ENCODE data around the gene TRA2B. TPM values are rescaled to one million over a fixed set of nuclear protein-coding genes. Genes with fewer than 3 reads are reported as not detected.

TRA2B gene
- total RNA-seq, 1 experiment from 2014 or later, result 367 TPM

- no peak for DNase-seq (ENCODE audit: low spot score)
Observed at GRCh38 chr3:185954366-185954723, 16.5 kb upstream of the TRA2B start.

GRCh38 chr3:185950728-185951127 lies 12.9 kb upstream of the TRA2B start:
- no peak for DNase-seq (ENCODE audit: low spot score)

- DNase-seq (ENCODE audit: low spot score), result no peak
Observed at GRCh38 chr3:185949515-185949914, 11.7 kb upstream of the TRA2B start.

- no peak for DNase-seq (ENCODE audit: low spot score)
Observed at GRCh38 chr3:185948292-185948691, 10.5 kb upstream of the TRA2B start.

GRCh38 chr3:185943760-185944106 lies 5.9 kb upstream of the TRA2B start:
- no peak for DNase-seq (ENCODE audit: low spot score)

GRCh38 chr3:185942907-185943759 lies 5.3 kb upstream of the TRA2B start:
- peak; percentile 79 for DNase-seq (ENCODE audit: low spot score)

- no peak for DNase-seq (ENCODE audit: low spot score)
Observed at GRCh38 chr3:185942396-185942795, 4.6 kb upstream of the TRA2B start.

GRCh38 chr3:185940951-185941350 lies 3.1 kb upstream of the TRA2B start:
- DNase-seq (ENCODE audit: low spot score), result no peak

- no peak for DNase-seq (ENCODE audit: low spot score)
Observed at GRCh38 chr3:185939721-185940120, 1.9 kb upstream of the TRA2B start.

- DNase-seq (ENCODE audit: low spot score), result peak; percentile 79
Observed at GRCh38 chr3:185936814-185937688, 763 bp downstream of the TRA2B start.

- no peak for DNase-seq (ENCODE audit: low spot score)
Observed at GRCh38 chr3:185936273-185936629, 1.6 kb downstream of the TRA2B start.

- no peak for DNase-seq (ENCODE audit: low spot score)
Observed at GRCh38 chr3:185935465-185936272, 2.1 kb downstream of the TRA2B start.

GRCh38 chr3:185934767-185935464 lies 2.9 kb downstream of the TRA2B start:
- no peak for DNase-seq (ENCODE audit: low spot score)

GRCh38 chr3:185934174-185934557 lies 3.6 kb downstream of the TRA2B start:
- no peak for DNase-seq (ENCODE audit: low spot score)

GRCh38 chr3:185933374-185934173 lies 4.2 kb downstream of the TRA2B start:
- DNase-seq (ENCODE audit: low spot score), result no peak

- no peak for DNase-seq (ENCODE audit: low spot score)
Observed at GRCh38 chr3:185931777-185932612, 5.8 kb downstream of the TRA2B start.

GRCh38 chr3:185930393-185931107 lies 7.3 kb downstream of the TRA2B start:
- DNase-seq (ENCODE audit: low spot score), result no peak

GRCh38 chr3:185929192-185930151 lies 8.3 kb downstream of the TRA2B start:
- no peak for DNase-seq (ENCODE audit: low spot score)
